GM19455 (cell line): ENCODE data around the gene ZNF723.
"Not testable (repeated sequence)": the region's sequence is repeated elsewhere in the genome, so short reads cannot be mapped to it uniquely, and the experiment has no call there.

Experiments used
- ATAC-seq: cut with Tn5 transposase; IDR thresholded peaks from one replicate; pipeline ENCODE4 v1.9.1; 2021; ENCODE audit not compliant: unreplicated experiment

ZNF723 gene

GRCh38 chr19:22832031-22832762 is at the start of gene ZNF723:
Gene ZNF723, plus strand, starts transcription at chr19:22832291. Its CDS starts 89 bp downstream, at chr19:22832380.
- ATAC-seq: no peak

GRCh38 chr19:22783651-22784410 is 48.3 kb upstream of the ZNF723 start, which contains the start of gene ZNF99:
Gene ZNF99, minus strand, starts transcription at chr19:22784151. Its CDS starts 135 bp downstream, at chr19:22784016.
- ATAC-seq: no peak

- not testable (repeated sequence) for ATAC-seq
Observed at GRCh38 chr19:22792863-22793262, 39.2 kb upstream of the ZNF723 start.

- no peak for ATAC-seq
Observed at GRCh38 chr19:22797040-22797439, 35.1 kb upstream of the ZNF723 start.

- ATAC-seq: no peak
Observed at GRCh38 chr19:22806418-22806817, 25.7 kb upstream of the ZNF723 start.

- no peak for ATAC-seq
Observed at GRCh38 chr19:22807061-22807835, 24.8 kb upstream of the ZNF723 start.

- ATAC-seq: no peak
Observed at GRCh38 chr19:22814124-22814523, 18.0 kb upstream of the ZNF723 start.

- no peak for ATAC-seq
Observed at GRCh38 chr19:22831211-22831610, 880 bp upstream of the ZNF723 start.

GRCh38 chr19:22857713-22858320 is 25.7 kb downstream of the ZNF723 start:
- ATAC-seq: not testable (repeated sequence)

- ATAC-seq: no peak
Observed at GRCh38 chr19:22882797-22883196, 50.7 kb downstream of the ZNF723 start.

GRCh38 chr19:22893855-22894270 is 61.8 kb downstream of the ZNF723 start:
- ATAC-seq: no peak

GRCh38 chr19:22901431-22902130 is 69.5 kb downstream of the ZNF723 start:
- no peak for ATAC-seq
